Stimulated activated CD4-positive, alpha-beta T cell treated with anti-CD3 and anti-CD28 coated beads, Interleukin-15, amount 100 ng/mL, for 24 hours (primary cell): ENCODE results near the gene ITGA3.

Source experiments
- DNase-seq: peaks from one replicate; pipeline ENCODE4 v3.0.0-alpha.2; 2020

ITGA3 gene

DNA sequence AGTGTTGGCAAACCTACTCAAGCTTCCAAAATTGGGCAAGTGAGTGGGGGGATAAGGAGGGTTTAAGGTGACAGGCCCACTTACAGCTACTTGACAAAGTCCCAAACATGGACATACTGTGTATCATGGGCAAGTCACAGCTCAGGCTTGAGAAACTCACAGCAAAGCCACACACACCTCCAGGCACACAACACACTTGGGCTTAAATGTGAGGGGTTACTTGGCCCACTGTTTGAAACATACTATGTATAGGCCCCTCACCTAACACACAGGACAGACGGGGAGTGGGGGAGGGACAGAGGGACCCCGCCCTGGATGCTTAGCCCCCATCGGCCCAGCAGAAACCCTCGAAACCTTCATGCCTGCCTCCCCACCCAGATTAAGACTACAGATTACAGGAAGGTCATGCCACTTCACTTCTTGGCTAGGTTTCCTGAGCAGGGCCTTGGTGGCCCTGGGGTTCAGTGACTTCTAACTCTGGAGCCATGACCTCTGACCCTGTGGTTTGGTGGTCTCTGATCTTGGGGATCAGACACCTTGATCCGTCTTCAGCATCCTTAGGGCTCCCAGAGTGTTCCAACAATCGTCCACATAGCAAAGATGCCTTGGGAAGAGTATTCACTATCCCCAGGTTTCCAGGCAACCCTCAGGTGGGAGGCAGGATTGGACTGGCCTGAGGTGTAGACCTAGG lies 76.3 kb downstream of the ITGA3 start:
- no peak for DNase-seq

DNA sequence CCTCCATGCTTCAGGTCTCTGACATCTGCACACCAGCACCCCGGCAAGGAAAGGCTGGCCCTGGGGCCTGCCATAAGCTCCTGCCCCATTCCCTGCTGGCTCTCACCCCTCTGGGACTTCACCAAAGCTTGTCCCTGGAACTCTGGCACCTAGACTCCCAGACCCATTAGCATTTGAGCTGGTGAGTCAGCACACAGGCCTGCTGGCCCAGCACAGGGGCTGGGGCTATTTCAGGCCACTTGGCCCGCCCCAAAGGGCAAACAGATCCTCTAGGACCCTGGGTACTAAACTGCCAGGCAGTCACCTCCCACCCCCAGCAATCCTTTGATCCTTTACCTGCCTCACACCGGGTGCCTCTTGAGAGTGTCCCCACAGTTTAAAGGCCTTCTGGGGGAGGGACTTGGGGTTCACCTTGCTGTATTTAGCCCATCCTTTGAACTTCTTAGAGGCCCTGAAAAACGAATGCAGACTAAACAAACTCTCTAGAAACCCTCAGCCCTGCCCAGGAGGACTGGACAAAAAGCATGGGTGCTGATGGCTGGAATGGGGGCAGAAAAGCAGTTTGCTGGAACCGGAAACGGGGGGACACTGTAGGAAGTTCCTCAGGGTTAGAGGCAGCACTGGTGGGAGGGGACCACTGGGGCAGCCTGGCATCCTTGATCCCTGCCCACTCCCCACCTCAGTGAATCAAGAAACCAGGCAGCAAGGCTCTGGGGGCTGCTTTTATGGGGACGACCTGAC lies 77.3 kb downstream of the ITGA3 start:
- no peak for DNase-seq

DNA sequence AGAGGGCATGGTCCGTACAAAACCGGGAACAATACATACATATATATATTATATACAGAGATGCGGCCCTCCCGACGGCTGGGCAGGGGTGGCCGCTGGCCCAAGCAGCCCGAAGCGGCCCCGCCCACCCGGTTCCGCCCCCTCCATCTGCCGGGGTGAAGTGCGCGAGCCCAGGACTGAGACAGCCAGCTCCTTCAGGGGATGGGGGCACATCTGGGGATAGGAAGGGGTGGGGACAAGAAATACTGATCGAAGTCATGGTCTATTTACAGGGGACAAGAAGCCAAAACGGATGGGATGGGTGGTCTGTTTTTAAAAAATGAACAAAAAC lies 77.8 kb downstream of the ITGA3 start:
- no peak for DNase-seq

DNA sequence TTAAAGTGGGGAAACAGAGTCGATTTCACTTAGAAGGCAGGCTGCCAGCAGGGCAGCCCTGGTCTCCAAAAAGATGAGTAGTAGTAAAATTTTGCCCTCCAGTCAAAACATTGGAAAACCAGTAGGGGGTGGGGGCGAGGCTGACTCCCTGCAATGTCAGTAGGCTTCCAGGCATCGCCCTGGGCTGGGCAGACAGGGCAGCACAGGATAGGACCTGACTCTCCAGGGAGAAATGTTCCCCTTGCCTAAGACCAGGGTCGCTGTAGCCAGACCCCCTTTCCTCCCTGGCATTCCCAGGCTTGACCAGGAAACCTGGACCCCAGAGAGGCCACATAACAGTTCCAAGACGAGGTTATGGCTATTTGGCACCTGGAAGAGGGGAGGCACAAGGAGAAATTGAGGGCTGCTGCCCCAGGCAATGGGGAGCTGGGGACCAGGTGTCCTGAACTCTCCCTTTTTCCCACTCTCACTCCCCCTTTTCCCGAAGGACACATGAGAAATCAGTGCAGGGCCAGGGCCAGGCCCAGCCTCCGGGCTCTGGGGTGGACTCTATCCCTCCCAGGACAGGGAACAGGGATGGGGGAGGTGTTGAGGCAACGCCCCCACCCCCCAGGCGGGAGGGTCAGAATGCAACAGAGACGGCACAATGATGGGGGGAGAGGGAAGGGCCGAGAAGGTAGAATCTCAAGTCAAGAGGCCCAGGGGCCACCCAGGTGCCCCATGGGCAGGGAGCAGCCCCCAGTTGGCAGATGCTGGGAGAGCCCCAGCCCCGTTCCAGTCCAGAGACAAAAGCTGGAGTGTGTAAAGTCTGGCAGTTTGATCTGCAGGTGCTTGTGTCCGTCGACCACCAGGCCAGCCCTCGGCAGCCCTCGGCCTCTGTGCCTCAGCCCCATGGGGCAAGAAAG lies 78.5 kb downstream of the ITGA3 start:
- no peak for DNase-seq

DNA sequence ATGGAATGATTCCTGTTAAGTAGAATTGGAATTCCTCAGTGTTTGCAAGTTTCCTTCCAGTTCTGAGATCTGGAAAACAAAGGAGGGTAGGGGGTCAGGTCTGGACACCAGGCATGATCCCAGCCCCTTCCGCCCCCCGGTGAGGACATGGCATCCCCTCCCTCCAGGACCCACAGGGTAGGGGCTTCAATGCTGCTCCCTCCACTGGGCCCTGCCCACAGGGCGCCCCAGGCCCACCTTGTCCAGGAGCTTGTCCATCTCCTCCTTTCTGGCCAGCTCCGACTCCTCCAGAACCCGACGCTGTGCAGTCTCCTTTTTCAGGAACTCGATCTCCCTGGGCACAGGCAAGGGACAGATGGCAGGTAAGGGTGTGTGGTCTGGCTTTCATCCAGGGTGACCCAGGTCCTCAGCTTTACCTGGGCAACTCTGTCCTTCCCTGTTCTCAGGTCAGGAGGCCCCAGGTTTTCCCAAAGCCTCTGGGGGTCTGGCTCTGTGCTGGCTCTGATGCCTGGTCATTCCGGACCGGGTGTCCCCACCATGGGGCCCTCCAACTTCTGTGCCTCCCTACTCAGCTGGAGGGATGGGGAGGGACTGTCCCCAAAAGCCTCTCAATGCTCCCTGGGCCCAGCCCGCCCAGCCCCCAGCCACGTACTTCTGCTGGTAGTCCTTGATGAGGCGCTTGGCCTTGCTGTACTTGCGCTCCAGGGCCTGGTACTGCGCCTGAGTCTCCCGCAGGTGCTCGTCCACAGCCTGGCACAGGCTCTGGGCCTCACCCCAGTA lies 79.6 kb downstream of the ITGA3 start:
- no peak for DNase-seq

DNA sequence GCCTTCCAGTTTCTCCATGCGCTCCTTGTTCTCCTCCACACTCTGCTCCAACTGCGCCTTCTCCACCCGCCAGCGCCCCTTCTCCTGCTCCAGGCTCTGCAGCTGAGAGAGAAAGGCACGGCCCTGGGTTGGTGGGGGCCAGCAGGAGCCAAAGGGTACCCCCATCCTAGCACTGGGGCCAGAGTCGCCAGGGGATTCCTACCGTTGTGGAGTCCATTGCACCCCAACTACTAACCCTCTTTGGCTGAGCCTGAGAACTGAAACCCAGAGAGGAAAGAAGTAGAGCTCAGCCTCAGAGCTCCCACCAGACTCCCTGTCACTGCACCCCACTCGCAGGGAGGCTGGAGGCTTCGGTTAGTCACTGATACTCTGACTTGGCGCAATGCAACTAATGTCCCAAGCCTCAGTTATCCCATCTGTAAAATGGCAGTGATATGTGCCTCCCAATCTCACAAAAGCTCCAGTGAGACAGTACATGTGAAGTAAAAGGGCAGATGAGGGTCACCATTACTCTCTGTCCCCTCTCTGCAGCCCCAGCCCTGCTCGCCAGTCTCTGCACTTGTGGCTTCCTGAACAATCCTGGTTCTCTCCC lies 80.3 kb downstream of the ITGA3 start:
- DNase-seq, result no peak

DNA sequence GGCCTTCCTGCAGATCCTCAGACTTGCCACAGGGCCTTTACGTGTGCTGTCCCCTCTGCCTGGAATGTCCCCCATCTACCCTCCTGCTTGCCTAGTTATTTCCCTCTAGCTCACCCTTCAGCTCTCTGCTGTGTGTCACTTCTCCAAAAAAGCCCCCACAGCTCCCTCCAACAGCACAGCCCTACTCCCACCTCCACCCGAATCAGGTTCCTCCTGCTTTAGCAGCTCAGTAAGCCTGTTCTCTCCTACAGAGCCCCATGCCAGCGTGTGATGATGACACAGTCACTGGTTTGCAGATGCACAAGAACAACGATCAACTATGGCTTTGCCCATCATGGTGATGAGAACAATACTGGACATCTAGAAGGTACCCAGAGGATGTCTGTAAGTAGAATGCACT lies 81.1 kb downstream of the ITGA3 start:
- no peak for DNase-seq

DNA sequence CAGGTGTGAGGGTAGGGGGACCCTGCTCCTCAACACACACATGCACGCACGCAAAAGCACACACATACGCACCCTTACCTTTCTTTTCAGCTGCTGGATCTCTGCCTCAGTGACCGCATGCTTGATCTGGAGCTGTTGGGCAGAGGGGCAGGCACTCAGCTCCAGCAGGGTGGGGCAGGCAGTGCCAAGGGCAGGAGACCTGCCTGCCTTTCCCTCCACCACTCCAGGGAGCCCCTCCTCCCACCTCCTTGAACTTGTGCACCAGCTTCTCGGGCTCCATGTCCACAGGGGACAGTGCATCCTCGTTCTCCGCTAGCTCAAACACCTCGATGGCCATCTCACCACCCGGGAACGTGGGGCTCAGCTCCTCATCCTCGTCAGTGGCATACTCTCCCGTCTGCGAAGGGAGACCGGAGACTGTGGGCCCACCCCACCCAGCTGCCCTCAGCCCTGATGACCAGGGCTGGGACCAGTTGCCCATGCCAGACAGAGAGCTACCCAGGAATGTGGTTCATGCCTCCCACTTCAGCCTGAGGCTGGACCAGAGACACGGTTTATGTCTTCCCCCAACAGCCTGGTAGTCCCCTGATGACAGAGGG lies 83.4 kb downstream of the ITGA3 start:
- DNase-seq, result no peak
